ENCODE measurements around the gene DNAJC28. TPM values are rescaled to one million over a fixed set of nuclear protein-coding genes. Genes with fewer than 3 reads are reported as not detected.
"Not testable (repeated sequence)": the region's sequence is repeated elsewhere in the genome, so short reads cannot be mapped to it uniquely, and the experiment has no call there.

The DNAJC28 gene
- total and polyA plus RNA-seq, 12 donors = 2.4 to 9.1 (median 3.8) TPM

DNA sequence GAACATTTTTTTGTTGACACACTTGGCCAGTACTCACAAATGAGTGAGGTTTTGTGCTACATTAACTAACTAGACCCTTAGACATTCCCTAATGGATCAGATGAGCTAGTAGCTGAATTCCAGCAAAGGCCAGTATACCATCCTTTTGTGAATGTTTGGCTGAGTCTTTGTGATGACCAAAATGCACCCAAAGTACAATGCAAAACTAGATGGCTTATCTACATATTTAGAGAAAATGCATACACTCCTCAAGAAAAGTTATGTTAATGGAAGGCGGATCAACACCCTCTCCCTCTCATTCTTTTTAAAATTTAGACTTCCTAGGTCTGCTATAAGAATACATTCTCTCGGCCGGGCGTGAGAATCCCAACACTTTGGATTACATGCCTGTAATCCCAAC lies 20.1 kb upstream of the DNAJC28 start:
- Histone ChIP-seq H3K4me1 (replicated peaks in 1 of 2) (no peaks in the 10 kb centered on the region), H3K36me3 (replicated peaks in 1 of 2) (peaks cover 0 to 48% of the 10 kb centered on the region in 2 donors), H3K4me3 (no peak overlapping the region), H3K27me3 (no peaks in the 10 kb centered on the region), H3K9me3 (replicated peaks in 1 of 3) (no peaks in the 10 kb centered on the region), H3K27ac (no peak overlapping the region)
- intact Hi-C loops (cut with DNase I) = no loop called here
- TF ChIP-seq, protein P1, sequence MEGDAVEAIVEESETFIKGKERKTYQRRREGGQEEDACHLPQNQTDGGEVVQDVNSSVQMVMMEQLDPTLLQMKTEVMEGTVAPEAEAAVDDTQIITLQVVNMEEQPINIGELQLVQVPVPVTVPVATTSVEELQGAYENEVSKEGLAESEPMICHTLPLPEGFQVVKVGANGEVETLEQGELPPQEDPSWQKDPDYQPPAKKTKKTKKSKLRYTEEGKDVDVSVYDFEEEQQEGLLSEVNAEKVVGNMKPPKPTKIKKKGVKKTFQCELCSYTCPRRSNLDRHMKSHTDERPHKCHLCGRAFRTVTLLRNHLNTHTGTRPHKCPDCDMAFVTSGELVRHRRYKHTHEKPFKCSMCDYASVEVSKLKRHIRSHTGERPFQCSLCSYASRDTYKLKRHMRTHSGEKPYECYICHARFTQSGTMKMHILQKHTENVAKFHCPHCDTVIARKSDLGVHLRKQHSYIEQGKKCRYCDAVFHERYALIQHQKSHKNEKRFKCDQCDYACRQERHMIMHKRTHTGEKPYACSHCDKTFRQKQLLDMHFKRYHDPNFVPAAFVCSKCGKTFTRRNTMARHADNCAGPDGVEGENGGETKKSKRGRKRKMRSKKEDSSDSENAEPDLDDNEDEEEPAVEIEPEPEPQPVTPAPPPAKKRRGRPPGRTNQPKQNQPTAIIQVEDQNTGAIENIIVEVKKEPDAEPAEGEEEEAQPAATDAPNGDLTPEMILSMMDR (IDR thresholded peaks at IDR 0.05) = no peak
- TF ChIP-seq POLR2A (IDR thresholded peaks at IDR 0.05) = no peak
- no peak for DNase-seq
- 95 to 100% (median 99%) methylated on average over 4 of the region's 4 CpGs for WGBS, 4 donors

DNA sequence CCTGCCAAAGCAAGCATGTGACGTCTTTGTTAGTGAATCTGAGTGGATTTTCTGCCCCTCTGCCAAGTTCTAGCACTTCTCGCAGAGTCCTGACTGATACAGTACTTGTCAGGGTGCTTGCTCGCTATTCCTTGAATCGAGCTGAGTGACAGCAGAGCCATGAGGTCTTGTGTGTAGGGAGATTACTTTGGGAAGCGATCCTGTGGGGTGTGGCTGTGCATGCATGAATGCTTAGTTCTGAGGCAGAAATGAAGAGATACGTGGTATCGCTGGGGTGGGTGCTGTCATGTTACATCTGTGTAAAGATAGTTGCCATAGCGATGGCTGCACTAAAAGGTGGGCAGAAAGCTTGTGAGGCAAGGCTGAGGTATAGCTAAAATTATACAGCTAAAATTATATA lies 19.3 kb upstream of the DNAJC28 start:
- Histone ChIP-seq H3K9me3 (replicated peaks in 1 of 3) (no peaks in the 10 kb centered on the region), H3K4me1 (replicated peaks in 1 of 2) (no peaks in the 10 kb centered on the region), H3K4me3 (no peak overlapping the region), H3K27me3 (no peaks in the 10 kb centered on the region), H3K36me3 (replicated peaks in 1 of 2) (peaks cover 0 to 41% of the 10 kb centered on the region in 2 donors), H3K27ac (no peak overlapping the region)
- WGBS, 4 donors = 89 to 98% (median 95%) methylated on average over 8 of the region's 8 CpGs
- intact Hi-C loops (cut with DNase I) = no loop called here
- no peak for TF ChIP-seq POLR2A (IDR thresholded peaks at IDR 0.05)
- TF ChIP-seq, protein P1 (IDR thresholded peaks at IDR 0.05) = no peak
- no peak for DNase-seq

DNA sequence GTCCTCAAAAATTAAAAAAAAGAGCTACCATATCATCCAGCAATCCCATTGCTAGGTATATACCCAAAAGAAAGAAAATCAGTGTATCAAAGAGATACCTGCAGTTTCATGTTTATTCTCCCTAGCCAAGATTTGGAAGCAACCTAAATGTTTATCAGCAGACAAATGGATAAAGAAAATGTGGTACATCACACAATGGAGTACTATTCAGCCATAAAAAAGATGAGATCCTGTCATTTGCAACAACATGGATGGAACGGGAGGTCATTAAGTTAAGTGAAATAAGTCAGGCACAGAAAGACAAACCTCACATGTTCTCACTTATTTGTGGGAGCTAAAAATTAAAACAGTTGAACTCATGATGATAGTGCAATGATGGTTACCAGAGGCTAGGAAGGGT lies 15.5 kb upstream of the DNAJC28 start:
- WGBS, 4 donors = 96 to 100% (median 99%) methylated on average over 1 of the region's 1 CpG
- H3K4me1 ChIP-seq (replicated peaks in 1 of 2); H3K27ac ChIP-seq; H3K27me3 ChIP-seq; intact Hi-C loops (cut with DNase I); H3K4me3 ChIP-seq; H3K9me3 ChIP-seq (replicated peaks in 1 of 3); DNase-seq: not testable (repeated sequence)
- H3K36me3 ChIP-seq (replicated peaks in 1 of 2) = peaks cover 0 to 44% of the 10 kb centered on the region in 2 donors

DNA sequence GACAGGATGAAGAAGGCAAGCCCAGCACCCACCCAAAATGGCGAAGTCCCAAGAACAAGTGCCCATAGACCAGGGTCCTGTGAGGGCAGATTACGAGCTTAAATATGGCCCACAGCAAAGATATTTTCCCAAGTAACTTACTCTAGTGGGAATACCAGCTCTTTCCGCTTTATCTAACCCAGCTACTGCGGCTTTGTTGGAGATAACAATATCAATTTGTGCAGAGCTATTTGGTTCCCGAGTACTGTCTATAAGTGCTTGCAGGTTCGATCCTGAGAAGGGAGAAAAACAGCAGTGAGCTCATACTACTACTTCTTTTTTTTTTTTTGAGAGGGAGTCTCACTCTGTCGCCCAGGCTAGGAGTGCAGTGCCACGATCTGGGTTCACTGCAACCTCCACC lies 14.3 kb upstream of the DNAJC28 start:
- H3K4me1 ChIP-seq (replicated peaks in 1 of 2) = no peaks in the 10 kb centered on the region
- no peak for TF ChIP-seq POLR2A (IDR thresholded peaks at IDR 0.05)
- TF ChIP-seq, protein P1 (IDR thresholded peaks at IDR 0.05) = no peak
- H3K27me3 ChIP-seq = no peaks in the 10 kb centered on the region
- no peak overlapping the region for H3K27ac ChIP-seq
- peaks cover 0 to 33% of the 10 kb centered on the region in 2 donors for H3K36me3 ChIP-seq (replicated peaks in 1 of 2)
- H3K9me3 ChIP-seq (replicated peaks in 1 of 3) = no peaks in the 10 kb centered on the region
- no peak for DNase-seq
- WGBS, 4 donors = 98 to 99% (median 98%) methylated on average over 8 of the region's 8 CpGs
- intact Hi-C loops (cut with DNase I) = no loop called here
- no peak overlapping the region for H3K4me3 ChIP-seq

DNA sequence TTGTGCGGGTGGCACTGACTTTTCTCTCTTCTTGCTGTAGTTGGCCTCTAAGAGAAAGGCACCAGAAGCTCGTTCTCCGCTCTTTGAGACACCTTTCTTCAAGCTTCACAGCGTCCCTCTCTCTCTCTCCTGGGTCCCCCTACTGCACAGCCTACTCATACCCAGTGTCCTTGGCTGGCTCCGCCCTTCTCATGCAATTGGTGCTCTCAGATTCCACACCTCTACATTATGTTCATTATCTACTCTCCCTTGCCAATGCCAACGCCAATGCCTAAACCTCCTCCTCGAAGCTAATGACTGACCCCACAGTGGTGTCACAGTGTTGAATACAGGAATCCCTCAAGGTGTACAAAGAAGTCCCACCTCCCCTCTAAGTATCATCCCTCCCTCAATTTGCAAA lies 4.8 kb upstream of the DNAJC28 start:
- 56 to 60% (median 59%) methylated on average over 7 of the region's 7 CpGs for WGBS, 4 donors
- Histone ChIP-seq H3K4me1 (replicated peaks in 1 of 2) (peaks cover 0 to 6% of the 10 kb centered on the region in 2 donors), H3K9me3 (replicated peaks in 1 of 3) (no peaks in the 10 kb centered on the region), H3K27ac (no peak overlapping the region), H3K36me3 (replicated peaks in 1 of 2) (no peaks in the 10 kb centered on the region), H3K4me3 (no peak overlapping the region), H3K27me3 (no peaks in the 10 kb centered on the region)
- intact Hi-C loops (cut with DNase I) = no loop called here
- no peak for TF ChIP-seq POLR2A (IDR thresholded peaks at IDR 0.05)
- TF ChIP-seq, protein P1 (IDR thresholded peaks at IDR 0.05) = no peak
- no peak for DNase-seq

All from adrenal gland (tissue), 12 donors.